ENCODE data around the gene SYT9.
A peak's percentile ranks its signal among the peaks of the same experiment; 100 is the strongest.
"Not testable (repeated sequence)": the region's sequence is repeated elsewhere in the genome, so short reads cannot be mapped to it uniquely, and the experiment has no call there.

The SYT9 gene

GRCh38 chr11:7321473-7322450, 70.1 kb downstream of the SYT9 start:
- TF ChIP-seq, protein P1, sequence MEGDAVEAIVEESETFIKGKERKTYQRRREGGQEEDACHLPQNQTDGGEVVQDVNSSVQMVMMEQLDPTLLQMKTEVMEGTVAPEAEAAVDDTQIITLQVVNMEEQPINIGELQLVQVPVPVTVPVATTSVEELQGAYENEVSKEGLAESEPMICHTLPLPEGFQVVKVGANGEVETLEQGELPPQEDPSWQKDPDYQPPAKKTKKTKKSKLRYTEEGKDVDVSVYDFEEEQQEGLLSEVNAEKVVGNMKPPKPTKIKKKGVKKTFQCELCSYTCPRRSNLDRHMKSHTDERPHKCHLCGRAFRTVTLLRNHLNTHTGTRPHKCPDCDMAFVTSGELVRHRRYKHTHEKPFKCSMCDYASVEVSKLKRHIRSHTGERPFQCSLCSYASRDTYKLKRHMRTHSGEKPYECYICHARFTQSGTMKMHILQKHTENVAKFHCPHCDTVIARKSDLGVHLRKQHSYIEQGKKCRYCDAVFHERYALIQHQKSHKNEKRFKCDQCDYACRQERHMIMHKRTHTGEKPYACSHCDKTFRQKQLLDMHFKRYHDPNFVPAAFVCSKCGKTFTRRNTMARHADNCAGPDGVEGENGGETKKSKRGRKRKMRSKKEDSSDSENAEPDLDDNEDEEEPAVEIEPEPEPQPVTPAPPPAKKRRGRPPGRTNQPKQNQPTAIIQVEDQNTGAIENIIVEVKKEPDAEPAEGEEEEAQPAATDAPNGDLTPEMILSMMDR (IDR thresholded peaks at IDR 0.05; ENCODE audit: insufficient read depth, low read depth, low read length, missing control alignments), result no peak
- H3K4me3 ChIP-seq (ENCODE audit: low read length), result no peak overlapping the region
- DNase-seq (ENCODE audit: low read depth), result no peak

DNA sequence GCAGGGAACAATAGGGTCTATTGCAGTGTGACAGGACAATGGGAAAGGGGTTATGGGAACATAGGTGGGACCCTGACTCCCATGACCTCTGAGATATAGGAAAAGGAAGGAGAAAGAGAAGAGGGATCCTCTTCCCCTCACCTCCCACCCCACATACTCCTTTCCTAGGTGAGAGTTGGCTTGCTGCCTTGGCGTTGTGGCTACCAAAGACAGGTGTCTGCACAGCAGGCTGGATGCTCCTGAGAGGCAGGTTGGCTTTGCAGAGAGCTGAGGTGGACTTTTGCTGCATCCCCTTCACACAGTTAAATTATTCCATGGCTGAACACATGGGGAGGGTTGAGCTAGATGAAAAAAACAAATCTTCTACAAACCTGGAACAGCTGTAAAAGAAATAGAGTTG, 80.7 kb downstream of the SYT9 start:
- DNase-seq (ENCODE audit: low read depth), result no peak

DNA sequence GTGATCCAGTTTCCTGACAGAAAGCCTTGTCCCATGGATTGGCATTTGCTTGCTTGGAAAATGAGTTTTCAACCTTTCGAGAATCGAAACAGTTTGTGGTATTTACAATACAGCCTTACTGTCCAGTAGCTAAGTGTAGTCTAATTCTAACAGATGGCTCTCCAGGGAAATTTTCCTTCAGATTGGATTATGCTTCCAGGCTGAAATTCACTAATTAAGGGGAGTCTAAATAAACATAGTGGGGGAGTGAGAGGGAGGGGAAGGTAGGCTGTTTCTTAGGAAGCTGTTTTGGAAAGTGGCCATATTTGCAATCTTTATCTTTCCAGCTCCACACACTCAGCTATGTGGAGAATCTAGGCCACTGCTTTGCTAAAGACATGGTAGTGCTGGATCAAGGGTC, 81.3 kb downstream of the SYT9 start:
- H3K4me3 ChIP-seq (ENCODE audit: low read length), result no peak overlapping the region
- TF ChIP-seq, protein P1 (IDR thresholded peaks at IDR 0.05; ENCODE audit: insufficient read depth, low read depth, low read length, missing control alignments), result no peak
- DNase-seq (ENCODE audit: low read depth), result no peak

More for the DNA sequence above, 80.7 kb downstream of the SYT9 start:
- TF ChIP-seq, protein P1 (IDR thresholded peaks at IDR 0.05; ENCODE audit: insufficient read depth, low read depth, low read length, missing control alignments), result no peak
- no peak overlapping the region for H3K4me3 ChIP-seq (ENCODE audit: low read length)

GRCh38 chr11:7335442-7335841, 83.7 kb downstream of the SYT9 start:
- not testable (repeated sequence) for DNase-seq (ENCODE audit: low read depth); H3K4me3 ChIP-seq (ENCODE audit: low read length)

DNA sequence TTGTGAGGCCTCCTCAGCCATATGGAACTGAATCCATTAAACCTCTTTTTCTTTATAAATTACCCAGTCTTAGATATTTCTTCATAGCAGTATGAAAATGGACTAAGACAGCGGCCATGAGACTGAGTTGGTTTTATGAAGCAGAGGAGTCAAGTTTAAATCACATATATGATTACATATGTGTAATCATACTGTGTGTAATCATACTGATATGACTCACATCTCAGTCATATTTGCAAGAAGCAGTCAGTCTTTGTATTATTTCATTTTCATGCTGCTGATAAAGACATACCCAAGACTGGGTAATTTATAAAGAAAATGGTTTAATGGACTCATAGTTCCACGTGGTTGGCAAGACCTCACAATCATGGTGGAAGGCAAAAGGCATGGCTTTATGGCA, 89.8 kb downstream of the SYT9 start:
- DNase-seq (ENCODE audit: low read depth), result peak; percentile 38
- no peak overlapping the region for H3K4me3 ChIP-seq (ENCODE audit: low read length)
- TF ChIP-seq, protein P1 (IDR thresholded peaks at IDR 0.05; ENCODE audit: insufficient read depth, low read depth, low read length, missing control alignments), result no peak

DNA sequence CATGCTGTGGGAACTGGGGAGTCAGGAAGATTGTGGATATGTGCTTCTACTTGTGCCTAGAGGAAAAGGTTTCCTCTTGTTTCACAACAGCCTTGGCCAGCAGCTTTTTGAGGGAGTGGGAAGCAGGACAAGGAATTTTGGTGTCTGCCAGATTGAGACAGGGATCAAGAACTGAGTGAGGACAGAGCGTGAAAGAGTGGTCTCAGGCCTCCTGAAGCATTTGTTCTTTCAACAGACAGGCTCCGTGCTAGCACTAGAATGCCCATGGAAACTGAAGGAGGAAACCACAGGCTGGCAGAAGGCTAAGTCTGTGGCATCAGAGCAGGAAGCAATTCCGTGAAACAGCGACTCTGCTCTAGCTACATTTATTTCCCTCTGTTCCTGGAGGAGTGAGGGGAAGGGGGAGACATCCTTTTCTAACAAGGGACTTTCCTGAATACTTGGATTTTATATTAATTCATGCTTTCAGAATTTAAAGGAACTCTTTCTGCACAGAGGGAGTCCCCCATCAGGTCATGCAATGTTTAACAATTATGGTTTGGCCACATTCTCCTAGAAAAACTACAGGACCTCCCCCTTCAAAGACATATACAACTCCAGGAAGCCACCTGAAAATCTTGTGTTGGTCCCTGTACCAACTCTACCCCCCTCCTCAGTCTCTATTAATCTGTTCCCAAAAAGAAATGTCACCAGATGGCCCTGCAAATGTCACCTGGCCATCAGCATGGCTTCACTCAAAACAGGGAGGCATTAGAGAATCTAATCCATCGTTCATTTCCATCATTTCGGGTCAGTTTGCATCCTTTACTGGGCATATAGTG, 96.1 kb downstream of the SYT9 start:
- DNase-seq (ENCODE audit: low read depth), result no peak
- TF ChIP-seq, protein P1 (IDR thresholded peaks at IDR 0.05; ENCODE audit: insufficient read depth, low read depth, low read length, missing control alignments), result no peak
- no peak overlapping the region for H3K4me3 ChIP-seq (ENCODE audit: low read length)

Data from epithelial cell of esophagus (primary cell).